HepG2 (cell line): ENCODE measurements around the gene ALDH1A2. TPM values are rescaled to one million over a fixed set of nuclear protein-coding genes. Genes with fewer than 3 reads are reported as not detected.

Experiments
- ATAC-seq: fragments of 200-7000 bp; cut with Tn5 transposase; 3 replicates; pipeline ENCODE4 v1.9.1; 2020; ENCODE audit warnings: mild to moderate bottlenecking, moderate library complexity
- BruUV-seq: library from RNA; stranded (reverse); fragments of 400-500 nt; replicated peaks from 2 replicates; lab custom pipeline; 2021; lab: Mats Ljungman, UMichigan
- CTCF ChIA-PET: fragments of 300-600 bp; formaldehyde crosslinking; extraction: SDS; loops from one replicate; lab custom pipeline; 2021; ENCODE audit warnings: low total read pairs, inconsistent platforms, low intra/inter-chr PET ratio; lab: Yijun Ruan, JAX
- POLR2A ChIA-PET: fragments of 350-600 bp; sonication (Branson Sonifier 250); formaldehyde crosslinking; loops from one replicate; lab custom pipeline; 2020; ENCODE audit warnings: antibody characterized with exemption, inconsistent platforms; lab: Yijun Ruan, JAX
- DNase-seq: peaks from one replicate; pipeline ENCODE4 v3.0.0-alpha.2; 2015; ENCODE audit warnings: low spot score
- FAIRE-seq: peaks from 3 replicates; lab custom pipeline; 2011; peaks lifted over from hg19 to GRCh38; lab: Jason Lieb, UNC
- H2AFZ ChIP-seq: one replicate; pipeline ENCODE4 v1.6.1; 2011; ENCODE audit warnings: low read length, inconsistent platforms
- H3K27ac ChIP-seq: fragments of 300-600 bp; 3 replicates; pipeline ENCODE4 v1.8.0; 2011; ENCODE audit warnings: mixed run types, mild to moderate bottlenecking, mixed read lengths, low read length, inconsistent platforms; ENCODE audit not compliant: insufficient read depth; ENCODE audit errors: extremely low read length
- H3K27me3 ChIP-seq, 2 experiments: fragments of 200-600 bp in 1 of 2; 2 replicates in 1 of 2; 3 replicates in 1 of 2; pipeline versions ENCODE4 v1.6.0 to v1.8.0; 2011; ENCODE audit warnings: low read length in 2 of 2, mild to moderate bottlenecking in 2 of 2, moderate library complexity in 2 of 2, inconsistent platforms in 1 of 2; ENCODE audit not compliant: insufficient read depth in 2 of 2, control insufficient read depth in 1 of 2
- H3K36me3 ChIP-seq, 2 experiments: fragments of 200-600 bp in 1 of 2; replicated peaks in 1 of 2; 2 replicates in 1 of 2; 3 replicates in 1 of 2; pipeline versions ENCODE4 v1.5.1 to v1.8.0; 2011; ENCODE audit warnings: low read length in 2 of 2, inconsistent platforms in 1 of 2; ENCODE audit not compliant: insufficient read depth in 2 of 2, control insufficient read depth in 1 of 2
- H3K4me1 ChIP-seq: 2 replicates; pipeline ENCODE4 v1.5.1; 2012; ENCODE audit warnings: low read length, inconsistent platforms; ENCODE audit not compliant: insufficient read depth
- H3K4me2 ChIP-seq: 2 replicates; pipeline ENCODE4 v1.6.0; 2011; ENCODE audit warnings: low read depth, low read length, inconsistent platforms
- H3K4me3 ChIP-seq, 3 experiments: fragments of 200-600 bp in 1 of 3; sonication (generic), shearing (Covaris generic) in 1 of 3; replicated peaks in 1 of 3; 2 replicates each; pipeline ENCODE4 v1.5.1; 2011 to 2016; ENCODE audit warnings: low read length in 3 of 3, inconsistent platforms in 2 of 3, low read depth in 2 of 3, mild to moderate bottlenecking in 2 of 3, control low read depth in 1 of 3, mixed read lengths in 1 of 3; ENCODE audit not compliant: insufficient read depth in 1 of 3
- H3K79me2 ChIP-seq: one replicate; pipeline ENCODE4 v1.6.1; 2011; ENCODE audit warnings: low read length, inconsistent platforms; ENCODE audit not compliant: insufficient read depth
- H3K9ac ChIP-seq: 2 replicates; pipeline ENCODE4 v1.6.0; 2011; ENCODE audit warnings: mild to moderate bottlenecking, low read depth, low read length, inconsistent platforms; ENCODE audit not compliant: insufficient read depth
- H3K9me3 ChIP-seq: 2 replicates; pipeline ENCODE4 v1.5.1; 2012; ENCODE audit warnings: mild to moderate bottlenecking, low read length
- H4K20me1 ChIP-seq: 2 replicates; pipeline ENCODE4 v1.6.0; 2011; ENCODE audit warnings: inconsistent platforms, mild to moderate bottlenecking, low read length, moderate library complexity; ENCODE audit not compliant: insufficient read depth
- CBX2 ChIP-seq, 2 experiments: fragments of 200-600 bp in 1 of 2; sonication (generic); formaldehyde crosslinking in 1 of 2; IDR thresholded peaks; 2 replicates each; pipeline versions ENCODE4 v1.7.0 to v1.8.1; 2018 to 2022; ENCODE audit warnings: low read depth in 2 of 2, low read length in 1 of 2, mild to moderate bottlenecking in 1 of 2, missing genetic modification reagents in 1 of 2
- GMEB1 ChIP-seq: sonication (generic); formaldehyde crosslinking; IDR thresholded peaks from 2 replicates; pipeline ENCODE4 v1.5.1; 2020; ENCODE audit warnings: missing genetic modification reagents, mild to moderate bottlenecking, borderline replicate concordance
- MIXL1 ChIP-seq: IDR thresholded peaks from 2 replicates; pipeline ENCODE4 v1.6.1; 2016
- SAFB2 ChIP-seq: sonication (generic); formaldehyde crosslinking; IDR thresholded peaks from 2 replicates; pipeline ENCODE4 v1.5.1; 2020; ENCODE audit warnings: missing genetic modification reagents, low read depth, mild to moderate bottlenecking, borderline replicate concordance
- ZBTB34 ChIP-seq: sonication (generic); formaldehyde crosslinking; IDR thresholded peaks from 2 replicates; pipeline ENCODE4 v1.8.0; 2022; ENCODE audit warnings: mild to moderate bottlenecking, missing genetic modification reagents
- ZNF333 ChIP-seq: sonication (generic); formaldehyde crosslinking; IDR thresholded peaks from 2 replicates; pipeline ENCODE4 v1.4.0; 2020; ENCODE audit warnings: mild to moderate bottlenecking, missing genetic modification reagents, borderline replicate concordance
- ZNF746 ChIP-seq: sonication (generic); formaldehyde crosslinking; IDR thresholded peaks from 2 replicates; pipeline ENCODE4 v1.8.0; 2022; ENCODE audit warnings: mild to moderate bottlenecking, missing genetic modification reagents
- WGBS: methylation state at CpG from one replicate; pipeline ENCODE4 v1.1.6; 2017; ENCODE audit warnings: low lambda C conversion rate; 5-methylcytosine and 5-hydroxymethylcytosine counted together
- in situ Hi-C: cut with HindIII; loops from 2 replicates; pipeline ENCODE4 v1.10.0; 2017; ENCODE audit warnings: low pct_unique_long_range_greater_than_20kb; ENCODE audit not compliant: extremely low pct_ligation_motif_present
- intact Hi-C: fragments of 100-400 bp; cut with micrococcal nuclease; formaldehyde crosslinking; loops from one replicate; pipeline ENCODE4 v1.10.0; 2022; ENCODE audit not compliant: unreplicated experiment
- polyA plus RNA-seq, 8 experiments: library from polyadenylated mRNA; depleted of rRNA in 3 of 8; stranded (reverse) in 7 of 8; unstranded in 1 of 8; fragments of >200 nt; fragmentation: Illumina TruSeq in 4 of 8; extraction: Trizol in 4 of 8; gene quantifications; 2 replicates each; pipeline versions ENCODE4 v1.2.1 to v1.2.3, GENCODE V29; 2011 to 2016; ENCODE audit warnings: low read depth in 4 of 8, missing spikeins in 1 of 8, mixed read lengths in 1 of 8; ENCODE audit not compliant: insufficient read depth in 1 of 8
- total RNA-seq, 5 experiments: library from RNA; depleted of rRNA; stranded (reverse); fragments of >200 nt; fragmentation: Illumina TruSeq; extraction: Trizol; gene quantifications; 2 replicates each; pipeline ENCODE4 v1.2.3, GENCODE V29; 2016; ENCODE audit warnings: low read depth in 1 of 5

The ALDH1A2 gene
- total and polyA plus RNA-seq, 2 of the 13 experiments (the other 11 are each of a cell fraction or from before 2014, with no cell fraction given), result 0.64 to 0.90 TPM

GRCh38 chr15:57948351-57949289, 116.9 kb downstream of the ALDH1A2 start (continued):
- no peak for TF ChIP-seq ZBTB34 (CRISPR knock-in tag)
- no peak for TF ChIP-seq CBX2 (IDR thresholded peaks at IDR 0.05; ENCODE audit: low read depth, low read length)
- TF ChIP-seq CBX2 (CRISPR knock-in tag; IDR thresholded peaks at IDR 0.05; ENCODE audit: low read depth), result no peak
- TF ChIP-seq ZNF746 (CRISPR knock-in tag), result no peak
- TF ChIP-seq, all 625 proteins: peak for 0

GRCh38 chr15:57947781-57948180, 117.7 kb downstream of the ALDH1A2 start:
- Histone ChIP-seq H3K27me3 (peaks cover 4 to 31% of the 10 kb centered on the region in 2 experiments), H2AFZ (no peak overlapping the region), H4K20me1 (no peaks in the 10 kb centered on the region), H3K4me2 (no peak overlapping the region), H3K4me1 (no peaks in the 10 kb centered on the region), H3K79me2 (no peaks in the 10 kb centered on the region), H3K36me3 (no peaks in the 10 kb centered on the region), H3K9me3 (no peaks in the 10 kb centered on the region), H3K27ac (no peak overlapping the region), H3K9ac (no peak overlapping the region), H3K4me3 (no peak overlapping the region)
- WGBS, result 22% methylated on average over 3 of the region's 3 CpGs
- DNase-seq (no peak), FAIRE-seq (no peak), ATAC-seq (no peak)
- POLR2A ChIA-PET, result no interaction called here
- CTCF ChIA-PET, result no interaction called here
- intact Hi-C loops, result no loop called here
- TF ChIP-seq SAFB2 (CRISPR knock-in tag) (no peak), ZNF333 (CRISPR knock-in tag) (no peak), MIXL1 (CRISPR knock-in tag) (no peak), GMEB1 (no peak)
- no TSS peak for BruUV-seq
- in situ Hi-C loops, result no loop called here
